ENCODE results near the gene CMIP. TPM values are rescaled to one million over a fixed set of nuclear protein-coding genes. Genes with fewer than 3 reads are reported as not detected.

Gene CMIP
- total RNA-seq, 1 donor: 15.7 TPM

DNA sequence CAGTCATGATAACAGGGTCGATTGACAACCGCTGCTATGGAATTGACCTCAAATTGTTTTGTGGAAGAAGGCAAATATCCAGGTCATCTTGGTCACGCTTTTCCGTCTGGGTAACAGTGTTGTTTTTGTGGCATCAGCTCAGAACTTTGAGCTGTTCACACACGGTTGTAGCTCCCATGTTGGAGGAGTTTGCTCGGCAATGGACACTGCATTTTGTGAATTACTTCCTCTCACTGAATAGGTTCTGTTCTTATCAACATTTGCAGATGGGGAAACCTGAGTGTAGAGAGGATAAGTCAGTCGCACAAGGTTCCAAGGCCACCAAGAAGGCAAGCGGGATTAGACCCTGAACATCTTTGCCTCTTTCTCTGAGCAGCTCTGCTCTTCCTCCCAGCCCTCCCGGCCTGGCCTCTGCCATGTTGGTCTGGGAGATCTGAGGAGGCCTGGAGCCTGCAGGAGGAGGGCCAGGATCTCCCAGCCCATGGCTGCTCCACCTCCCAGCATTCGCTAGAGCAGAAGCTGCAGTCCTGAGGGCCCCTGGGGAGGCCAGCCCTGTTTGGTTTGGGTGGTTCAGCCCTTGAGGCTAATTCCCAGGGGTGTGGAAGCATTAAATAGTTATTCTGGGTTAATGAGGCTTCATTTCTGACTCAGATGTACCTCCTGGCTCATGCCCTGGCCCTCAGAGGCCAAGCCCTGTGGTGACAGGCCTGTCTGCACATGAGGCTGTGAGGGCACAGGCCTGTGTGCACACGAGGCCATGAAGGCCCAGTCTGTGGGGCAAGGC, 180.3 kb downstream of the CMIP start:
- H3K4me3 ChIP-seq (ENCODE audit: low read depth, low read length): no peak overlapping the region
- no peak for TF ChIP-seq CTCF (IDR thresholded peaks at IDR 0.05; ENCODE audit: insufficient read depth, low read length)
- no peak for DNase-seq (ENCODE audit: low read depth)

DNA sequence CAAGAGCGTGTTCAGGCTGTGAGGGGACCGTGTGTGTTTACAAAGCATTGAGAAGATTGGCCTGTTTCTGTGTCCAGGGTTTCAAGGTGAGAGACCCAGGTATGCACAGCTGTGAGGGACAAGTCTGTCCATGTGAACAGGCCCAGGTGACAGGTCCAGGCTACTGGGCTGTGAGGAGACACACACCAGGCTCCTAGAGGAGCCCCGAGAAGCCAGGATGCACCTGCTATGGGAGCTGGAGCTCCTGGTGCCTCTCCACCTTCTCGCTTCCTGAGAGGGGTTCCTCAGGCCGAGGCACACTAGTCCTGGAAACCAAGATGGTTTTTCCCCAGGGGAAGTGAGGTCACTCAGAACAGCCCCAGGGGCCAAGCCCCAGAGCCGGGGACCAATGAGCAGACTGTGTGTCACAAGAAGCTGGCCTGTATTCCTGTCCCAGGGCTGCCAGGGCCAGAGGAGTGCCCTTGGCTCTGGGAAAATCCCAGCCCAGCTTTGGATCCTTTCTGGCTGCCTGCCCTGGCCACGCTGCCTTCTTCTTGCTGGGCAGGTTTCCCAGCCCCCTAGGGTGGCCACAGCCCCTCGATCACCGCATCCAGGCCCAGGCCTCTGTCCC, 181.0 kb downstream of the CMIP start:
- no peak overlapping the region for H3K4me3 ChIP-seq (ENCODE audit: low read depth, low read length)
- DNase-seq (ENCODE audit: low read depth): peak; percentile 42
- no peak for TF ChIP-seq CTCF (IDR thresholded peaks at IDR 0.05; ENCODE audit: insufficient read depth, low read length)

- TF ChIP-seq CTCF (IDR thresholded peaks at IDR 0.05; ENCODE audit: insufficient read depth, low read length): no peak
- no peak for DNase-seq (ENCODE audit: low read depth)
- H3K4me3 ChIP-seq (ENCODE audit: low read depth, low read length): no peak overlapping the region
Observed at GRCh38 chr16:81626181-81626674, 181.6 kb downstream of the CMIP start.

DNA sequence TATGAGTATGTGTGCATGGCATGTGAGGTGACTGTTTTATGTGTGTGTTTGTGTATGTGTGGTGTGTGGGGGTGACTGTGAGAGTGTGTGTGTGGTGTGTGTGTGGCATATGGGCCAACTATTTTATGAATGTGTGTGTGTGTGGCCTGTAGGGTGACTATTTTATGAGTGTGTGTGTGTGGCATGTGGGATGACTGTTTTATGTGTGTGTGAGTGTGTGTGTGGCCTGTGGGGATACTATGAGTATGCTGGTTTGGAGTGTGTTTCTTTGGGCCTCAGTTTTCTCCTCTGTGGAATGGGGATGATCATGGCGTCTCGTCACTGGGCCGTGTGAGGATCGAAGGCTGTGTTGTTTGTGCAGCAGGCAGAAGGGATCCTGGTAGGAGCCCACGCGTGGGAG, 182.4 kb downstream of the CMIP start:
- no peak for DNase-seq (ENCODE audit: low read depth)
- H3K4me3 ChIP-seq (ENCODE audit: low read depth, low read length): no peak overlapping the region
- TF ChIP-seq CTCF (IDR thresholded peaks at IDR 0.05; ENCODE audit: insufficient read depth, low read length): no peak

GRCh38 chr16:81627729-81628244, 183.2 kb downstream of the CMIP start:
- no peak for DNase-seq (ENCODE audit: low read depth)
- TF ChIP-seq CTCF (IDR thresholded peaks at IDR 0.05; ENCODE audit: insufficient read depth, low read length): no peak
- H3K4me3 ChIP-seq (ENCODE audit: low read depth, low read length): no peak overlapping the region

- H3K4me3 ChIP-seq (ENCODE audit: low read depth, low read length): no peak overlapping the region
- no peak for DNase-seq (ENCODE audit: low read depth)
- TF ChIP-seq CTCF (IDR thresholded peaks at IDR 0.05; ENCODE audit: insufficient read depth, low read length): no peak
Observed at GRCh38 chr16:81629034-81629802, 184.6 kb downstream of the CMIP start.
